HepG2 (cell line): ENCODE results near the gene KCNQ1OT1.

ENCODE experiments used
- ATF2 ChIP-seq: sonication (generic); formaldehyde crosslinking; IDR thresholded peaks from 2 replicates; pipeline ENCODE4 v1.4.0; 2020; ENCODE audit warnings: missing genetic modification reagents
- CBFB ChIP-seq: sonication (generic); formaldehyde crosslinking; IDR thresholded peaks from 2 replicates; pipeline ENCODE4 v1.4.0; 2020; ENCODE audit warnings: missing genetic modification reagents
- CREB3 ChIP-seq: sonication (generic); formaldehyde crosslinking; IDR thresholded peaks from 2 replicates; pipeline ENCODE4 v1.5.0; 2020; ENCODE audit warnings: missing genetic modification reagents
- CTCF ChIP-seq: sonication (generic); formaldehyde crosslinking; IDR thresholded peaks from 2 replicates; pipeline ENCODE4 v1.5.0; 2020; ENCODE audit warnings: mild to moderate bottlenecking, missing genetic modification reagents, moderate library complexity
- ETV5 ChIP-seq: IDR thresholded peaks from 2 replicates; pipeline ENCODE4 v1.6.1; 2018; ENCODE audit warnings: missing biosample characterization, missing genetic modification reagents, inconsistent platforms, borderline replicate concordance
- HMGXB3 ChIP-seq: sonication (generic); formaldehyde crosslinking; IDR thresholded peaks from 2 replicates; pipeline ENCODE4 v1.4.0; 2020; ENCODE audit warnings: missing genetic modification reagents, borderline replicate concordance
- NBN ChIP-seq: fragments of 450-650 bp; conservative IDR thresholded peaks from 2 replicates; pipeline ENCODE4 v1.6.1; 2017
- RFX5 ChIP-seq: IDR thresholded peaks from 2 replicates; pipeline ENCODE4 v1.6.1; 2011; ENCODE audit warnings: low read depth, low read length, improper control_type of control experiment
- U2AF2 ChIP-seq: fragments of 200-400 bp; formaldehyde crosslinking; IDR thresholded peaks from 2 replicates; pipeline ENCODE4 v1.6.1; 2017; ENCODE audit warnings: low read depth, mild to moderate bottlenecking, low read length
- XBP1 ChIP-seq: sonication (generic); formaldehyde crosslinking; IDR thresholded peaks from 2 replicates; pipeline ENCODE4 v1.5.0; 2020; ENCODE audit warnings: missing genetic modification reagents
- ZNF335 ChIP-seq: sonication (generic); formaldehyde crosslinking; IDR thresholded peaks from 2 replicates; pipeline ENCODE4 v1.4.0; 2020; ENCODE audit warnings: missing genetic modification reagents

GRCh38 chr11:2687782-2688191 lies 12.0 kb downstream of the KCNQ1OT1 start:
- TF ChIP-seq HMGXB3 (CRISPR knock-in tag) (no peak), NBN (no peak), XBP1 (CRISPR knock-in tag) (no peak), U2AF2 (no peak), CBFB (CRISPR knock-in tag) (no peak), ETV5 (CRISPR knock-in tag) (no peak), ATF2 (no peak), ZNF335 (CRISPR knock-in tag) (no peak), CREB3 (CRISPR knock-in tag) (no peak), CTCF (CRISPR knock-in tag) (no peak), RFX5 (no peak)
